Measurements from ENCODE around the gene TNIK. TPM values are rescaled to one million over a fixed set of nuclear protein-coding genes. Genes with fewer than 3 reads are reported as not detected.
A peak's percentile ranks its signal among the peaks of the same experiment; 100 is the strongest.

TNIK gene
- total and polyA plus RNA-seq, 10 of the 15 experiments (the other 5 are each of a cell fraction or from before 2014, with no cell fraction given), result 13.9 to 74.3 (median 48.2) TPM

DNA sequence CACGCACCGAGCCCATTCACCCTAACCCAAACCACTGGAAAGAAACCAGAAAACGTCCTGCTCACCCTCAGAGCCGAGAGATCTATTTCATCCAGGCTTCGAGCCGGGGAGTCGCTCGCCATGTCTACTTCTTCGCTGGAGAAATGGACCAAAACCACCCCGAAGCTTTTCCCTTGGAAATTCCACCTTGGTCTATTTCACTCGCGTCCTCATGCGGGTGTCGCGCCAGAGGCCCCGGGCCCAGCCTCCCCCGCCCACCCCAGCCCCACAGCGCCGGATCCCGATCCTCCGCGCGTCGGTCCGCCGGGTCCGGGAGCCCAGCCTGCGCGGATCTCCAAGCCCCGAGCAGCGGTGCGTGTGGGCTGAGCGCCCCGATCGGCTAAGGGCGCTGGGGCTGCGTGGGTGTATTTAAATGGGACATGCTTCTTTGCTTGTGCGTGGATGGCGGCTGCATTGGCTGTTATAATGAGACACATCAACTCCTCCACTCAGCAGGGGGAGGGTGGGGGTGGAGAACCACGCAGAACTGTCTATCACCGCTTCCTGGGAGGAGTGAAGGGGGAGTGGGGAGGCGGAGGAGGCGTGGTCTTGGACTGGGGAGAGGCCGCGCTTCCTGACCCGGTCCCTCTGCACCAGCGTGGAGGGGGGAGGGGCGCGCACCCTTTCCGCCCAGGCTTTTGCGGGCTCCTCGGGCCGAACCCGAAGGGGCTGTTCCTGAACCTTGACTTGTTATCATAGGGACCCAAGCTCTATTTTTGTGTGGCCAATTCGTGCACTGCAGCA is at the start of gene TNIK (continued):
- TF ChIP-seq, protein P1, sequence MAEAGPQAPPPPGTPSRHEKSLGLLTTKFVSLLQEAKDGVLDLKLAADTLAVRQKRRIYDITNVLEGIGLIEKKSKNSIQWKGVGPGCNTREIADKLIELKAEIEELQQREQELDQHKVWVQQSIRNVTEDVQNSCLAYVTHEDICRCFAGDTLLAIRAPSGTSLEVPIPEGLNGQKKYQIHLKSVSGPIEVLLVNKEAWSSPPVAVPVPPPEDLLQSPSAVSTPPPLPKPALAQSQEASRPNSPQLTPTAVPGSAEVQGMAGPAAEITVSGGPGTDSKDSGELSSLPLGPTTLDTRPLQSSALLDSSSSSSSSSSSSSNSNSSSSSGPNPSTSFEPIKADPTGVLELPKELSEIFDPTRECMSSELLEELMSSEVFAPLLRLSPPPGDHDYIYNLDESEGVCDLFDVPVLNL (IDR thresholded peaks at IDR 0.05; ENCODE audit: low read depth, low read length), result no peak
- TF ChIP-seq CREB1 (IDR thresholded peaks at IDR 0.05; ENCODE audit: low read depth), result peak; percentile 72; the same call in 1 of the 2 replicates
- TF ChIP-seq SMC3 (IDR thresholded peaks at IDR 0.05; ENCODE audit: borderline replicate concordance, low read length), result 0 out of 2 replicates have a peak, but pooled peaks have one; percentile 1
- TF ChIP-seq CTCF (IDR thresholded peaks at IDR 0.05 in 2 of 3, conservative IDR thresholded peaks at IDR 0.05 in 1 of 3; ENCODE audit: control insufficient read depth in 2 of 3, extremely low read depth in 1 of 3, insufficient read depth in 1 of 3, low read depth in 3 of 3, low read length in 3 of 3), result peak in 2 of 3 experiments; percentile 26 to 44; a peak in 2 of 6 replicates
- TF ChIP-seq POLR2A (IDR thresholded peaks at IDR 0.05; ENCODE audit: low read depth, low read length), result peak; percentile 91

- WGBS (ENCODE audit: insufficient coverage, insufficient replicate concordance, low lambda C conversion rate, missing lambda C conversion rate), result 54% methylated on average over 2 of the region's 2 CpGs
- CTCF ChIA-PET, result no interaction called here
- no peak for TF ChIP-seq RFX5 (IDR thresholded peaks at IDR 0.05; ENCODE audit: low read depth, low read length)
- no peak for TF ChIP-seq NFIC (IDR thresholded peaks at IDR 0.05; ENCODE audit: low read depth, low read length)
- TF ChIP-seq FOXM1 (IDR thresholded peaks at IDR 0.05; ENCODE audit: low read depth, low read length), result no peak
- TF ChIP-seq JUNB (IDR thresholded peaks at IDR 0.05), result no peak
- TF ChIP-seq EED (IDR thresholded peaks at IDR 0.05; ENCODE audit: low read depth), result no peak
- no peak for TF ChIP-seq CHD4 (IDR thresholded peaks at IDR 0.05)
- no peak for TF ChIP-seq SIN3A (IDR thresholded peaks at IDR 0.05; ENCODE audit: low read depth, low read length)
- no peak for TF ChIP-seq ESRRA (IDR thresholded peaks at IDR 0.05; ENCODE audit: low read length)
- no peak for TF ChIP-seq SMARCA5 (IDR thresholded peaks at IDR 0.05)
- TF ChIP-seq, protein P2, sequence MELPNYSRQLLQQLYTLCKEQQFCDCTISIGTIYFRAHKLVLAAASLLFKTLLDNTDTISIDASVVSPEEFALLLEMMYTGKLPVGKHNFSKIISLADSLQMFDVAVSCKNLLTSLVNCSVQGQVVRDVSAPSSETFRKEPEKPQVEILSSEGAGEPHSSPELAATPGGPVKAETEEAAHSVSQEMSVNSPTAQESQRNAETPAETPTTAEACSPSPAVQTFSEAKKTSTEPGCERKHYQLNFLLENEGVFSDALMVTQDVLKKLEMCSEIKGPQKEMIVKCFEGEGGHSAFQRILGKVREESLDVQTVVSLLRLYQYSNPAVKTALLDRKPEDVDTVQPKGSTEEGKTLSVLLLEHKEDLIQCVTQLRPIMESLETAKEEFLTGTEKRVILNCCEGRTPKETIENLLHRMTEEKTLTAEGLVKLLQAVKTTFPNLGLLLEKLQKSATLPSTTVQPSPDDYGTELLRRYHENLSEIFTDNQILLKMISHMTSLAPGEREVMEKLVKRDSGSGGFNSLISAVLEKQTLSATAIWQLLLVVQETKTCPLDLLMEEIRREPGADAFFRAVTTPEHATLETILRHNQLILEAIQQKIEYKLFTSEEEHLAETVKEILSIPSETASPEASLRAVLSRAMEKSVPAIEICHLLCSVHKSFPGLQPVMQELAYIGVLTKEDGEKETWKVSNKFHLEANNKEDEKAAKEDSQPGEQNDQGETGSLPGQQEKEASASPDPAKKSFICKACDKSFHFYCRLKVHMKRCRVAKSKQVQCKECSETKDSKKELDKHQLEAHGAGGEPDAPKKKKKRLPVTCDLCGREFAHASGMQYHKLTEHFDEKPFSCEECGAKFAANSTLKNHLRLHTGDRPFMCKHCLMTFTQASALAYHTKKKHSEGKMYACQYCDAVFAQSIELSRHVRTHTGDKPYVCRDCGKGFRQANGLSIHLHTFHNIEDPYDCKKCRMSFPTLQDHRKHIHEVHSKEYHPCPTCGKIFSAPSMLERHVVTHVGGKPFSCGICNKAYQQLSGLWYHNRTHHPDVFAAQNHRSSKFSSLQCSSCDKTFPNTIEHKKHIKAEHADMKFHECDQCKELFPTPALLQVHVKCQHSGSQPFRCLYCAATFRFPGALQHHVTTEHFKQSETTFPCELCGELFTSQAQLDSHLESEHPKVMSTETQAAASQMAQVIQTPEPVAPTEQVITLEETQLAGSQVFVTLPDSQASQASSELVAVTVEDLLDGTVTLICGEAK (IDR thresholded peaks at IDR 0.05; ENCODE audit: borderline replicate concordance), result no peak
- TF ChIP-seq CBX3 (IDR thresholded peaks at IDR 0.05; ENCODE audit: borderline replicate concordance, low read depth), result no peak
Observed at GRCh38 chr3:171508676-171509075, 48.5 kb upstream of the TNIK start.

More at GRCh38 chr3:171508676-171509075, 48.5 kb upstream of the TNIK start:
- H3K36me3 ChIP-seq (ENCODE audit: control insufficient read depth in 2 of 2, insufficient read depth in 2 of 2, low read length in 1 of 2), result no peaks in the 10 kb centered on the region
- H3K9me3 ChIP-seq (replicated peaks; ENCODE audit: control insufficient read depth, insufficient read depth, low read length), result peaks cover 2% of the 10 kb centered on the region
- SMC1A ChIA-PET (ENCODE audit: uncharacterized antibody, unreplicated experiment), result no interaction called here
- H3K27me3 ChIP-seq (replicated peaks in 1 of 2; ENCODE audit: control insufficient read depth in 2 of 2, insufficient read depth in 2 of 2, low read length in 1 of 2), result no peaks in the 10 kb centered on the region
- H3K4me1 ChIP-seq (ENCODE audit: control insufficient read depth, insufficient read depth, low read length), result no peaks in the 10 kb centered on the region
- no peak overlapping the region for H3K4me3 ChIP-seq
- ATAC-seq (no peak), DNase-seq (ENCODE audit: low read depth, low spot score) (no peak), FAIRE-seq (no peak)
- no peak overlapping the region for H3K9ac ChIP-seq (ENCODE audit: control insufficient read depth, insufficient read depth, low read length)
- no peaks in the 10 kb centered on the region for H4K20me1 ChIP-seq (ENCODE audit: control insufficient read depth, insufficient read depth)
- RAD21 ChIA-PET (ENCODE audit: unreplicated experiment), result no interaction called here
- H3K27ac ChIP-seq (ENCODE audit: control insufficient read depth, insufficient read depth), result no peak overlapping the region
- no peaks in the 10 kb centered on the region for H3K79me2 ChIP-seq (ENCODE audit: control insufficient read depth, insufficient read depth, low read length)
- POLR2A ChIA-PET, result no interaction called here
- BruUV-seq (replicated peaks), result no TSS peak
- in situ Hi-C loops (cut with MboI), result no loop called here
- H3K4me2 ChIP-seq (ENCODE audit: control insufficient read depth, insufficient read depth), result no peak overlapping the region
- intact Hi-C loops (cut with micrococcal nuclease; ENCODE audit: unreplicated experiment), result no loop called here
- H2AFZ ChIP-seq (ENCODE audit: control insufficient read depth, low read depth, low read length), result no peak overlapping the region

All from GM12878 (cell line).